Activated naive CD4-positive, alpha-beta T cell treated with anti-CD3 and anti-CD28 coated beads, Interleukin-2, amount 50 U/mL, for 24 hours (primary cell): ENCODE measurements around the gene IKZF1.

Source experiments
- H3K27ac Mint-ChIP-seq: one replicate; pipeline ENCODE4 v1.8.0; 2021; ENCODE audit warnings: mild to moderate bottlenecking, mixed read lengths
- H3K27me3 Mint-ChIP-seq: one replicate; pipeline ENCODE4 v1.8.0; 2021; ENCODE audit warnings: mixed read lengths
- H3K36me3 Mint-ChIP-seq: one replicate; pipeline ENCODE4 v1.8.0; 2021; ENCODE audit warnings: mixed read lengths
- H3K4me1 Mint-ChIP-seq: one replicate; pipeline ENCODE4 v1.8.0; 2021; ENCODE audit warnings: mixed read lengths
- H3K4me3 Mint-ChIP-seq: one replicate; pipeline ENCODE4 v1.8.0; 2021; ENCODE audit warnings: mild to moderate bottlenecking, mixed read lengths
- H3K9me3 Mint-ChIP-seq: one replicate; pipeline ENCODE4 v1.8.0; 2021; ENCODE audit warnings: mixed read lengths

IKZF1 gene

DNA sequence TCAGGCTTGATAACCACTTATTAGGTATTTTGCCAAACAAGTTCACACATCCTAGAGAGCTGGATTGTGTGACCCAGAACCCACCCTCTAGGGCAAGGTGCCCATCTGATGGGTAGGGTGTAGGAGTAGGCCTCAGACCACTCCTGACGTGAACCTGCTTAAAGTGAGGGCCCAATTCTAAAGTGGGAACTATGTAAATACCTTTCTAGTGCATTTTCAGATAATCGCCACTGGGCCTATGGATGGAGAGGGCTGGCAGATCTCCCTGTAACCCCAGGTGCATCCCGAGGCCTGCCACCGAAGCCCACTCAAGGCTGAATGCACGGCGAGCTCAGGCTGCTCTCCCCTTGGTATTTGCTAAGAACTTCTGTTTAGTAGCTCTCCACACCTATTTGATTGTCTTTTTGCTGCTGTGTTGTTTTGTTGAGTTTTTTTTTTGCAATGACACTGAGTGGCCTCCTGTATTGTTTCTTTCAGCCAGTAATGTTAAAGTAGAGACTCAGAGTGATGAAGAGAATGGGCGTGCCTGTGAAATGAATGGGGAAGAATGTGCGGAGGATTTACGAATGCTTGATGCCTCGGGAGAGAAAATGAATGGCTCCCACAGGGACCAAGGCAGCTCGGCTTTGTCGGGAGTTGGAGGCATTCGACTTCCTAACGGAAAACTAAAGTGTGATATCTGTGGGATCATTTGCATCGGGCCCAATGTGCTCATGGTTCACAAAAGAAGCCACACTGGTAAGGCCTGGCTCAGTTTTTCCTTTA is 71.7 kb downstream of the IKZF1 start:
- H3K27me3 Mint-ChIP-seq: no peaks in the 10 kb centered on the region
- peaks cover 36% of the 10 kb centered on the region for H3K36me3 Mint-ChIP-seq
- peak overlapping the region; percentile 69 for H3K4me3 Mint-ChIP-seq
- no peaks in the 10 kb centered on the region for H3K9me3 Mint-ChIP-seq
- H3K4me1 Mint-ChIP-seq: peaks cover 99% of the 10 kb centered on the region
- H3K27ac Mint-ChIP-seq: peak overlapping the region; percentile 86

DNA sequence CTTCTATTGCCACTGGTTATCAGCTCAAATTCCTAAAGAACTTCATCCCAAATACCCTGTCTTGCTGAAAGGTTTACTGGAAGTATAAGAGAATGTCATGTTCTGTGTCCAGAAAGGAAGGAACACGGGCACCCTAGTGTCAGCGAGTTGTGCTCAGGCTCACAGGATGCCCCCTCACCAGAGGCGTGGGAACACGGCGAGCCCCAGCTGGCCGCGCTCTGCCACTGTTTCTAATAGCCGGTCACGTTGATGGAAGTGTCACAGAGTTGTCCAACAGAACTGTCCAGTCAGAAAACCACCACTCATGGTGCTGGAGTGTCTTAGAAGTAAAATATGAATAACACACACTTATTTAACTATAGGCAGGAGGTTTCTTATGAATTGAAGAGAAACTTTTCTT is 72.8 kb downstream of the IKZF1 start:
- Mint-ChIP-seq H3K4me1 (peaks cover 98% of the 10 kb centered on the region), H3K4me3 (peak overlapping the region; percentile 33), H3K9me3 (no peaks in the 10 kb centered on the region), H3K27ac (peak overlapping the region; percentile 92), H3K36me3 (peaks cover 28% of the 10 kb centered on the region), H3K27me3 (no peaks in the 10 kb centered on the region)

GRCh38 chr7:50379082-50379481 is 74.6 kb downstream of the IKZF1 start:
- Mint-ChIP-seq H3K27ac (peak overlapping the region; percentile 92), H3K4me1 (peaks cover 97% of the 10 kb centered on the region), H3K9me3 (no peaks in the 10 kb centered on the region), H3K27me3 (no peaks in the 10 kb centered on the region), H3K36me3 (peaks cover 23% of the 10 kb centered on the region), H3K4me3 (no peak overlapping the region)

- peak overlapping the region; percentile 92 for H3K27ac Mint-ChIP-seq
- H3K4me3 Mint-ChIP-seq: no peak overlapping the region
- peaks cover 97% of the 10 kb centered on the region for H3K4me1 Mint-ChIP-seq
- no peaks in the 10 kb centered on the region for H3K9me3 Mint-ChIP-seq
- H3K27me3 Mint-ChIP-seq: no peaks in the 10 kb centered on the region
- H3K36me3 Mint-ChIP-seq: peaks cover 23% of the 10 kb centered on the region
These were observed 75.0 kb downstream of the IKZF1 start for GRCh38 chr7:50379539-50379938.

DNA sequence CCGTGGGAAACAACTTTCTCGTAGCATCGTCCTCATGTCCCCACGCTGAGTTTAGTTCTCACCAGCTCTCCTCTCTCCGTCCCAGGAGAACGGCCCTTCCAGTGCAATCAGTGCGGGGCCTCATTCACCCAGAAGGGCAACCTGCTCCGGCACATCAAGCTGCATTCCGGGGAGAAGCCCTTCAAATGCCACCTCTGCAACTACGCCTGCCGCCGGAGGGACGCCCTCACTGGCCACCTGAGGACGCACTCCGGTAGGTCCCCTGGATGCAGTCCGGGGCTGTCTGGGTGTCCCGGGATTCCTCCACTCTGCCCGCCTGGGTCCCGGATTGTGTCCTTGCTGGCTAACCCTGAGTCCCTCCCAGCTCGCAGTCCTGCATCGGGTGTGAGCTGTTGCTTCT is 77.9 kb downstream of the IKZF1 start:
- H3K4me1 Mint-ChIP-seq: peaks cover 81% of the 10 kb centered on the region
- peak overlapping the region; percentile 92 for H3K27ac Mint-ChIP-seq
- H3K9me3 Mint-ChIP-seq: no peaks in the 10 kb centered on the region
- H3K27me3 Mint-ChIP-seq: no peaks in the 10 kb centered on the region
- no peak overlapping the region for H3K4me3 Mint-ChIP-seq
- peaks cover 18% of the 10 kb centered on the region for H3K36me3 Mint-ChIP-seq

GRCh38 chr7:50387351-50387750 is 82.8 kb downstream of the IKZF1 start:
- Mint-ChIP-seq H3K4me1 (peaks cover 82% of the 10 kb centered on the region), H3K27me3 (no peaks in the 10 kb centered on the region), H3K4me3 (no peak overlapping the region), H3K9me3 (no peaks in the 10 kb centered on the region), H3K27ac (peak overlapping the region; percentile 35), H3K36me3 (peaks cover 38% of the 10 kb centered on the region)

DNA sequence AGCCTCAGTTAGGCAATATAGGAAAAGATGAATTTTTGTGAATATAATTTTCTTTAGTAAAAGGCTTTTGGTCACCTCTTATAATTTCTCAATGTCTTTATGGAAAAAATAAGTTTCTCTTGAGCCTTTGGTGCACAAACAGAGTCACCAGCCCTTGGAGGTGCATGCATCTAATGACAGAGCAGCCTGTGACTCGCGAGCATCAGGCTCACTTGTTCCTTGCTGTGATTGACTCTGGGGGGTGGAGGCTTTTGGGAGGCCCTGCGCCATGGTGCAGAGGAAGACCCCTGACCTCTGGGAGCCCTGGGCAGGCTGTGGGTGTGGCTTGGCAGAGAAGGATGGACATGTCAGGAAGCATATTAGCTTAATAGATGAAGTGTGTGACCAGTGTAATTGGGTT is 85.4 kb downstream of the IKZF1 start:
- peaks cover 6% of the 10 kb centered on the region for H3K9me3 Mint-ChIP-seq
- H3K27ac Mint-ChIP-seq: peak overlapping the region; percentile 99
- peaks cover 50% of the 10 kb centered on the region for H3K36me3 Mint-ChIP-seq
- peak overlapping the region; percentile 53 for H3K4me3 Mint-ChIP-seq
- H3K4me1 Mint-ChIP-seq: peaks cover 82% of the 10 kb centered on the region
- no peaks in the 10 kb centered on the region for H3K27me3 Mint-ChIP-seq

- peak overlapping the region; percentile 62 for H3K4me3 Mint-ChIP-seq
These were observed 86.9 kb downstream of the IKZF1 start for GRCh38 chr7:50391386-50391785.

GRCh38 chr7:50393076-50393475 is 88.6 kb downstream of the IKZF1 start:
- Mint-ChIP-seq H3K36me3 (peaks cover 53% of the 10 kb centered on the region), H3K4me3 (peak overlapping the region; percentile 82), H3K27me3 (no peaks in the 10 kb centered on the region), H3K27ac (peak overlapping the region; percentile 99), H3K9me3 (peaks cover 6% of the 10 kb centered on the region), H3K4me1 (peaks cover 94% of the 10 kb centered on the region)

More at GRCh38 chr7:50391386-50391785, 86.9 kb downstream of the IKZF1 start:
- Mint-ChIP-seq H3K27ac (peak overlapping the region; percentile 99), H3K4me1 (peaks cover 86% of the 10 kb centered on the region), H3K36me3 (peaks cover 51% of the 10 kb centered on the region), H3K9me3 (peaks cover 6% of the 10 kb centered on the region), H3K27me3 (no peaks in the 10 kb centered on the region)

GRCh38 chr7:50393547-50394252 is 89.2 kb downstream of the IKZF1 start:
- H3K4me3 Mint-ChIP-seq: peak overlapping the region; percentile 82
- peaks cover 6% of the 10 kb centered on the region for H3K9me3 Mint-ChIP-seq
- H3K27ac Mint-ChIP-seq: peak overlapping the region; percentile 99
- H3K36me3 Mint-ChIP-seq: peaks cover 54% of the 10 kb centered on the region
- H3K27me3 Mint-ChIP-seq: no peaks in the 10 kb centered on the region
- H3K4me1 Mint-ChIP-seq: peaks cover 94% of the 10 kb centered on the region

- H3K27ac Mint-ChIP-seq: peak overlapping the region; percentile 99
- H3K36me3 Mint-ChIP-seq: peaks cover 54% of the 10 kb centered on the region
- H3K27me3 Mint-ChIP-seq: no peaks in the 10 kb centered on the region
- peaks cover 89% of the 10 kb centered on the region for H3K4me1 Mint-ChIP-seq
- peaks cover 6% of the 10 kb centered on the region for H3K9me3 Mint-ChIP-seq
- H3K4me3 Mint-ChIP-seq: no peak overlapping the region
These were observed 89.8 kb downstream of the IKZF1 start for GRCh38 chr7:50394315-50394714.

DNA sequence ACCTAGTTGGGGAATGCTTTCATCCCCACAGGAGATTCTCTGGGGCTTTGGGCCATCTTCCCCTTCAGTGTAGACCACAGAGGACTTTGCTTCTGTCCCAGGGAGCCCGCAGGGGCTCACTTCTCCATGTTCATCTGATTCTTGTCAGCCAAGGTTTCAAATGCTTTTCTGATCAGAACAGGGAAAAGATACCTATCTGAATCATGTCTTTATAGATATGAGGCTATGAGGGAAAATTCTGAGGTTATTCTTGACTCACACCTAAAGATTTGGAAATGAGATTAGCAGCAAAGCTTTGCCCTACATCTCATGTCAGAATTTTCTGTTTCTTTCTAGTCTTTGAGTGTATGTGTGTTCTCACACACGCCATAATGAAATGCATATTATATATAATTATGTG is 92.3 kb downstream of the IKZF1 start:
- Mint-ChIP-seq H3K27ac (peak overlapping the region; percentile 99), H3K36me3 (peaks cover 49% of the 10 kb centered on the region), H3K9me3 (peaks cover 6% of the 10 kb centered on the region), H3K4me1 (peaks cover 76% of the 10 kb centered on the region), H3K27me3 (no peaks in the 10 kb centered on the region), H3K4me3 (peak overlapping the region; percentile 75)

DNA sequence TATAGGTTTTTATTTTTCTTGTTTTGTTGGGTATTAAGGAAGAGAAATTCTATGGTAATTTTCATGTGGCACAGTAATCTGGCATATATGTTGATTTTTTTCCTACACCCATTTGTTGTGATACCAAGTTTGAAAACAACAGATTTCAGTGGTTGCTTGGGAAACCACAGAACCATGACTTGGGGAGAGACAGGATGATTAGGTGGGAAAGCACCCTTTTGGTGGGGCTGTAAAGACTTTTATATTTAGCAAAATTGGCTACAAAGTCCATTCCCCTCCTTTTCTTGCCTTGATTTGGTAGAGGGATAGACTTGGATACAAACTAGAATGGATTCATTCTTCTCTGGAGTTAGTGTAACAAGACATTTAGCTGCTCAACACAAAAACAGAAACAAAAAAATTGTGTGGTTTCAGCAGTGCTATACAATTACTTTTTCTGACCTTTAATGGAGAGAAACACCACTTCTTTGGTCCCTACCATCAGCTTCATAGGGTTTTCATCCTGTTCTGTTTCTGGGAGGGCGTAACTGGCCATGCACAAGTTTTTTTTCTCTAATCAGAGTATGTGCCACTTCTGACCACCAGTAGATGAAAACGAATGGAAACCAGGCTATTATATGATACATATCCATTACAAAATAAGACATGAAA is 92.9 kb downstream of the IKZF1 start:
- peaks cover 6% of the 10 kb centered on the region for H3K9me3 Mint-ChIP-seq
- H3K4me1 Mint-ChIP-seq: peaks cover 71% of the 10 kb centered on the region
- peak overlapping the region; percentile 81 for H3K4me3 Mint-ChIP-seq

DNA sequence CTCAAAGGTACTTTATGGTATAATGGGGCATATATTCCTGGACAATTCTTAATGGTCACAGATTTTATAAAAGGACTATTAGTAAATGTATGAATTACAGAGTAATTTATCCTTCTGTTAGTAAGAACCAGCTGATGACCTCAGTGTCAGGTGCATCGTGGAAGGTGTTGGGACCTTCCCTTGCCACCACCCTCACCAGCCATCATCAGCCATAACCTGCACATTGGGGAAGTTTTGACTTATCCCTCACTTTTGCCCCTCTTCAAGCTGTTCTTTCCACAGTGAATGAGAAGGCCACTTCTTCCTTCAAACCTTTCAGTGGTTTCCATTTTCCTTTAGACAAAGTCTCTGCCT is 93.4 kb downstream of the IKZF1 start:
- H3K4me3 Mint-ChIP-seq: peak overlapping the region; percentile 81
- peak overlapping the region; percentile 99 for H3K27ac Mint-ChIP-seq
- peaks cover 41% of the 10 kb centered on the region for H3K36me3 Mint-ChIP-seq
- H3K27me3 Mint-ChIP-seq: no peaks in the 10 kb centered on the region
- H3K9me3 Mint-ChIP-seq: peaks cover 6% of the 10 kb centered on the region
- H3K4me1 Mint-ChIP-seq: peaks cover 71% of the 10 kb centered on the region

More for the DNA sequence above, 92.9 kb downstream of the IKZF1 start:
- peaks cover 45% of the 10 kb centered on the region for H3K36me3 Mint-ChIP-seq
- no peaks in the 10 kb centered on the region for H3K27me3 Mint-ChIP-seq
- H3K27ac Mint-ChIP-seq: peak overlapping the region; percentile 99

DNA sequence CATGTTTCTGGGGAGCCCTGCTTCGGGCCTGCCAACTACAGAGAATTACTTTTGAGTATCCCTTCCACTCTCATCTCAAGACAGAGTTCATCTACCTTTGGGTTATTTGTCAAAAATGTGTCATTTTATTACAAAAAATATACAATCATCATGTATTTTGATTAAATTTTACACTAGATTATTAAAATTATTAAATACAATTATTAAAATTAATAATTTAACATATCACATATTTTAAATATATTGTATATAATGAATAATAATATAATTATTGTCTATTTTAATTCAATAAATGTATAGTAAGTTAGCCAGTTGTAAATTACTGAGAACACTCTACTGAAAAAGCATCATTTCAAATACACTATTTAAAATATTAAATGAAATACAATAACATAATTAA is 94.7 kb downstream of the IKZF1 start:
- Mint-ChIP-seq H3K4me1 (peaks cover 71% of the 10 kb centered on the region), H3K27me3 (no peaks in the 10 kb centered on the region), H3K36me3 (peaks cover 40% of the 10 kb centered on the region), H3K4me3 (no peak overlapping the region), H3K9me3 (no peaks in the 10 kb centered on the region), H3K27ac (peak overlapping the region; percentile 36)

DNA sequence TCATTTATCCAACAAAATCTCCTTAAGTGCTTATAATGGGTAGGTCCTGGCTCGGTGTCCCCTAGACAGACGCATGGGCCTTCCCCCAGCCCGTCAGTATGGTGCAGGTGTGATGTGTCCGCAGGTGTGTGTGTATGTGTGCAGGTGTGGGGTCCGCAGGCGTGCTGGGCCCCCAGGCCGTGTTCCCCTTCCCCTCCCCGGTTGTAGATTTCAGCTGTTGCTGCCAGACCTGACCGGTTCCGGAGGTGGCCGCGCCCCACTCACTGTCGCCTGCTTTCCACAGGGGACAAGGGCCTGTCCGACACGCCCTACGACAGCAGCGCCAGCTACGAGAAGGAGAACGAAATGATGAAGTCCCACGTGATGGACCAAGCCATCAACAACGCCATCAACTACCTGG is 95.1 kb downstream of the IKZF1 start:
- Mint-ChIP-seq H3K27me3 (no peaks in the 10 kb centered on the region), H3K4me1 (peaks cover 71% of the 10 kb centered on the region), H3K27ac (peak overlapping the region; percentile 68), H3K9me3 (no peaks in the 10 kb centered on the region), H3K36me3 (peaks cover 39% of the 10 kb centered on the region), H3K4me3 (no peak overlapping the region)
